ENCODE data around the gene SLC25A22. TPM values are rescaled to one million over a fixed set of nuclear protein-coding genes. Genes with fewer than 3 reads are reported as not detected.
A peak's percentile ranks its signal among the peaks of the same experiment; 100 is the strongest.

SLC25A22 gene
- total RNA-seq, 1 donor from 2014 or later, result 10.3 TPM

DNA sequence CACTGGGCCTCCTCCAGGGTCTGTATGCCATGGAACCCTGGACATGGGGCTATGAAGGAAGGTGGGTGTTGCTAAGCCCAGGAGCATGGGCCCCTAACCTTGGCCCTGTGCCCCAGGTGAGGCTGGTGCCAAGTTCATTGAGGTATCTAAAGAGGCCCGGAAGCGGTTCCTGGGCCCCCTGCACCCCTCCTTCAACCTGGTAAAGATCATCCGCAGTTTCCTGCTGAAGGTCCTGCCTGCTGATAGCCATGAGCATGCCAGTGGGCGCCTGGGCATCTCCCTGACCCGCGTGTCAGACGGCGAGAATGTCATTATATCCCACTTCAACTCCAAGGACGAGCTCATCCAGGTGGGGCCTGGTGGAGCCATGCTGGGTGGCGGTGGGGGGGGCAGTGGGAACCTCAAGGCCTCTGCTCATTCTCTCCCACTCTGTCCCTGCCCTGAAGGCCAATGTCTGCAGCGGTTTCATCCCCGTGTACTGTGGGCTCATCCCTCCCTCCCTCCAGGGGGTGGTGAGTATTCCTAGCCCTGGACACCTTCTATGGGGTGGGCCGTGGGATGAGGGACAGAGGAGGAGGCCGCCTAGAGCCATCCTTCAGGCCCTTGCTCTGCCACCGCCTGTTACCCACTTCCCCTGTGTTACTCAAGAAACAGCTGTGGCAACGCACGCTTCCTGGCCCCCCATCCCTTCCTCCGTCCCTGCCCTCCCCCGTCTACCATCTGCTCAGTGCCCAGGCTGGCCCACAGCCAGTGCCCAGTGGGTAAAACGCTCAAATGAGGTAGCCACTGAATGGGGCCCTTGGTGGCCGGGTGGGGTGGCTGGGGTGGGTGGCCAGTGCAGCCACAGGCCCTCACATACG is 23.7 kb upstream of the SLC25A22 start:
- H3K27me3 ChIP-seq, result no peaks in the 10 kb centered on the region
- peaks cover 40% of the 10 kb centered on the region for H3K4me1 ChIP-seq
- DNase-seq (ENCODE audit: extremely low spot score in 2 of 2), result no peak
- peak overlapping the region; percentile 33 for H3K27ac ChIP-seq
- intact Hi-C loops (cut with DNase I), result no loop called here
- peak overlapping the region; percentile 95 to 98 for H3K4me3 ChIP-seq
- H3K9me3 ChIP-seq, result no peaks in the 10 kb centered on the region
- peaks cover 0 to 28% of the 10 kb centered on the region in 2 donors for H3K36me3 ChIP-seq
- TF ChIP-seq POLR2A (IDR thresholded peaks at IDR 0.05) (no peak), POLR2AphosphoS5 (IDR thresholded peaks at IDR 0.05; ENCODE audit: insufficient read depth in 1 of 2, low read depth in 1 of 2) (no peak)
- TF ChIP-seq, protein P1, sequence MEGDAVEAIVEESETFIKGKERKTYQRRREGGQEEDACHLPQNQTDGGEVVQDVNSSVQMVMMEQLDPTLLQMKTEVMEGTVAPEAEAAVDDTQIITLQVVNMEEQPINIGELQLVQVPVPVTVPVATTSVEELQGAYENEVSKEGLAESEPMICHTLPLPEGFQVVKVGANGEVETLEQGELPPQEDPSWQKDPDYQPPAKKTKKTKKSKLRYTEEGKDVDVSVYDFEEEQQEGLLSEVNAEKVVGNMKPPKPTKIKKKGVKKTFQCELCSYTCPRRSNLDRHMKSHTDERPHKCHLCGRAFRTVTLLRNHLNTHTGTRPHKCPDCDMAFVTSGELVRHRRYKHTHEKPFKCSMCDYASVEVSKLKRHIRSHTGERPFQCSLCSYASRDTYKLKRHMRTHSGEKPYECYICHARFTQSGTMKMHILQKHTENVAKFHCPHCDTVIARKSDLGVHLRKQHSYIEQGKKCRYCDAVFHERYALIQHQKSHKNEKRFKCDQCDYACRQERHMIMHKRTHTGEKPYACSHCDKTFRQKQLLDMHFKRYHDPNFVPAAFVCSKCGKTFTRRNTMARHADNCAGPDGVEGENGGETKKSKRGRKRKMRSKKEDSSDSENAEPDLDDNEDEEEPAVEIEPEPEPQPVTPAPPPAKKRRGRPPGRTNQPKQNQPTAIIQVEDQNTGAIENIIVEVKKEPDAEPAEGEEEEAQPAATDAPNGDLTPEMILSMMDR (IDR thresholded peaks at IDR 0.05), result no peak

DNA sequence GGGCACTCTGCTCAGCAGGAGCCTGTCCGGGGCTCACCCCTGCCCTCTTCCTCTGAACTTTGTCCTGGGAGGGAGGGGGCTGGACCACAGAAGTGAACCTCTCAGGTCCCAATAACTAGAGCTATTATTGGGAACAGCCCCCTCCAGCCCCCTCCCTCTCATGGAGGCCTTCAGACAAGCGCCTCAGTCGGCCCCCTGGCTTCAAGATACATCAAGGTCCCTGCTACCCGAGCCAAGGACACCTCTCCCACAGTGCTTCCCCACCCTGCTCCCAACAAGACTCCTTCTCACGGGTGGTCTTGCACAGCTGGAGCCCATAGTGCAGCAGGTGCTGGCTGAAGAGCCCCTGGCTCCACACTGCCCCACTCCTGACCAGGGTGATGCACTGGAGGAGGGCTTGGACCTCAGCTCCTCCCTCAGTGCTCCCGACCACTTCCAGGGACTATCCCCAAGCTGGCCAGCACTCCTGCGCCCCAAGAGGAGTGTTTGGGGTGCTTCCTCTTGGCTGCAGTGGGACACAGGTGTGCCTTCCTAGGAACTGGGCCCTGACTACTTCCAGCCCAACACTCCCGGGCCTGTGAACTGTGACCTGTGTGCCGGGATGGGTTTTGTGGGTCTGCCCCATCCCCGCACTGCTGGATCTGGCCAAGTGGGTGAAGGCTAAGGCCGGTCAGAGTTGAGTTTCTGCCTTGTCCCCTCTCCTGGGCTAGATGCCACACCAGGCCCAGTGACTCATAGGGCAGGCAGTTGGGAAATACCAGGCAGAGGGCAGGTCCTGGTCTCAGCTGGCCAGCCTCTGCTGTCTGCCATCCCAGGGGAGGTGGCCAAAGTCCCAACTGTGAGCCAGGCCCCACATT is 22.8 kb upstream of the SLC25A22 start:
- intact Hi-C loops (cut with DNase I), result no loop called here
- H3K36me3 ChIP-seq, result peaks cover 0 to 28% of the 10 kb centered on the region in 2 donors
- TF ChIP-seq, protein P1 (IDR thresholded peaks at IDR 0.05), result no peak
- TF ChIP-seq POLR2AphosphoS5 (IDR thresholded peaks at IDR 0.05; ENCODE audit: insufficient read depth in 1 of 2, low read depth in 1 of 2), result peak in 1 of 2 donors; percentile 23
- H3K4me1 ChIP-seq, result peaks cover 35% of the 10 kb centered on the region
- no peaks in the 10 kb centered on the region for H3K9me3 ChIP-seq
- H3K4me3 ChIP-seq, result peak overlapping the region; percentile 95 to 98
- peak overlapping the region; percentile 89 for H3K27ac ChIP-seq
- no peaks in the 10 kb centered on the region for H3K27me3 ChIP-seq
- no peak for DNase-seq (ENCODE audit: extremely low spot score in 2 of 2)

DNA sequence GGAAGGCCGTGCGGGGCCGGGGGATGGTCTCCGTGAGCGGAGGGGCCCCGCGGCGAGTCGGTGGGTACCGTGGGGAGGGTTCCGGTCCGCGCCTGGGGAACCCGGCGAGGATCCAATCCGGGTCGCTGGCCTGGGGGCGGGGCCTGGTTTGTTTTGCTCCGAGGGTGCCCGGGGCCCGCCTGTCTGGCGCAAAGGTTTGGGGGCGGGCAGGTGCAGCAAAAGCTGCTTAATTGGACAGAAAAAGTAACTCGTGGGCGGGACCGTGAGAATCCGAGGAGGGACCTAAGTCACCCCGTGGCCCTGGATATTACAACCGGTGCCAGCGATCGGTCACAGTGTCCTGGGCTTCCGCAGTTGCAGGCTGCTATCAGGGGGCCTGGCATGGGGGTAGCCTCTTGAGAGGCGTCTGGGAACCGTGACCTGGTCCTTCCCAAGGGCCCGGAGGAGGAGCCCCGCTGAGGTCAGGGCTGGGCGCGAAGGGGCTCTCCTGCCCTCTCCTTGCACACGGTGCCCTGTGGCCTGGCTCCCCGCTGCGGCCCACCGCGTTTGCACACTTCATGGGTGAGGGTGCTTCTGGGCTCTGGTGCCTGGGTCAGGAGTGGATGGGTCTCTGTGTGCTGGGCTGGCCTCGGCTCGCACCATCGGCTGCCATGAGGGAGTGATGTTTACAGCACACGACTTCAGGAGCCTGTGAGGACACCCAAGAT is 22.0 kb upstream of the SLC25A22 start:
- peaks cover 35% of the 10 kb centered on the region for H3K4me1 ChIP-seq
- H3K27ac ChIP-seq, result peak overlapping the region; percentile 89
- TF ChIP-seq POLR2A (IDR thresholded peaks at IDR 0.05) (no peak), POLR2AphosphoS5 (IDR thresholded peaks at IDR 0.05; ENCODE audit: insufficient read depth in 1 of 2, low read depth in 1 of 2) (peak; percentile 22 to 41)
- H3K4me3 ChIP-seq, result peak overlapping the region; percentile 95 to 98
- no peaks in the 10 kb centered on the region for H3K9me3 ChIP-seq
- intact Hi-C loops (cut with DNase I), result no loop called here
- H3K27me3 ChIP-seq, result no peaks in the 10 kb centered on the region
- DNase-seq (ENCODE audit: extremely low spot score in 2 of 2), result no peak
- H3K36me3 ChIP-seq, result peaks cover 0 to 25% of the 10 kb centered on the region in 2 donors

DNA sequence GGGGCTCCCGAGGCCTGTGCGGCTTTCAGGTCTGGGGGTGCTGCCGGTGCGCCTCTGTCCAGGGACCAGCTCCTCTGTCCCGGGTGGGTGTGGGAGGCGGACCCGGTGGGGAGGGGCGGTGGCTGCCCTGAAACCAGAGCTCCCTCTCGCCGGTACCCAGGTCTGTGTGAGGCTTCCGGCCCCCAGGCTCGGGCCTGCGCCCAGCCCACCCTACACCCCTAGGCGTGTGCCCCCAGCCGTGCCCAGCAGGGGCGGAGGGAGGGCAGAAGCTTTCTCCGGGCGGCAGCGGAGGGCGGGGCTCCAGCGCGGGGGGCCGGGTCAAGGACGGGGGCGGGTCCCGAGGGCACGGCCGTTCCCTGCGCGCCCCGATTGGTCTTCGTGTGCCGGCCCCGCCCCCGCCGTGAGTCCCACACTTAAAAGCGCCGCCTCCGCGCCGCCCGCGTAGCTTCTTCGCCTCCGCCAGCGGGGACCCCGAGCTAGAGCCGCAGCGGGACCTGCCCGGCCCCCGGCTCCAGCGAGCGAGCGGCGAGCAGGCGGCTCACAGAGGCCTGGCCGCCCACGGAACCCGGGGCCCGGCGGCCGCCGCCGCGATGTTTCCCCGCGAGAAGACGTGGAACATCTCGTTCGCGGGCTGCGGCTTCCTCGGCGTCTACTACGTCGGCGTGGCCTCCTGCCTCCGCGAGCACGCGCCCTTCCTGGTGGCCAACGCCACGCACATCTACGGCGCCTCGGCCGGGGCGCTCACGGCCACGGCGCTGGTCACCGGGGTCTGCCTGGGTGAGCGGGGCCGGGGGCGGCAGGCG is 21.2 kb upstream of the SLC25A22 start:
- intact Hi-C loops (cut with DNase I), result no loop called here
- no peak for DNase-seq (ENCODE audit: extremely low spot score in 2 of 2)
- Histone ChIP-seq H3K27me3 (no peaks in the 10 kb centered on the region), H3K27ac (peak overlapping the region; percentile 89), H3K4me3 (peak overlapping the region; percentile 95 to 98), H3K4me1 (peaks cover 35% of the 10 kb centered on the region), H3K9me3 (no peaks in the 10 kb centered on the region), H3K36me3 (peaks cover 0 to 17% of the 10 kb centered on the region in 2 donors)
- TF ChIP-seq POLR2A (IDR thresholded peaks at IDR 0.05) (peak in 1 of 2 donors; percentile 81), POLR2AphosphoS5 (IDR thresholded peaks at IDR 0.05; ENCODE audit: insufficient read depth in 1 of 2, low read depth in 1 of 2) (peak in 1 of 2 donors; percentile 61)
- TF ChIP-seq, protein P1 (IDR thresholded peaks at IDR 0.05), result no peak
